Parathyroid adenoma (tissue), 2 donors: ENCODE results near the gene HSPBP1.

Source experiments
- H2AFZ ChIP-seq: fragments of 300-600 bp; sonication (generic); one replicate; pipeline ENCODE4 v1.7.0; 2017; ENCODE audit warnings: antibody characterized with exemption, mild to moderate bottlenecking
- H3K27ac ChIP-seq: fragments of 300-600 bp; sonication (generic); one replicate; pipeline ENCODE4 v1.7.0; 2017
- H3K27me3 ChIP-seq: fragments of 300-600 bp; sonication (generic); one replicate; pipeline ENCODE4 v1.7.0; 2017; ENCODE audit warnings: low read length; ENCODE audit not compliant: control insufficient read depth, insufficient read depth
- H3K36me3 ChIP-seq: fragments of 300-600 bp; sonication (generic); one replicate; pipeline ENCODE4 v1.7.0; 2017; ENCODE audit warnings: low read length; ENCODE audit not compliant: control insufficient read depth, insufficient read depth
- H3K4me1 ChIP-seq: fragments of 300-600 bp; sonication (generic); one replicate; pipeline ENCODE4 v1.7.0; 2017; ENCODE audit warnings: control low read depth
- H3K4me2 ChIP-seq: fragments of 300-600 bp; sonication (generic); one replicate; pipeline ENCODE4 v1.7.0; 2017; ENCODE audit warnings: low read length
- H3K4me3 ChIP-seq: fragments of 300-600 bp; sonication (generic); one replicate; pipeline ENCODE4 v1.7.0; 2017; ENCODE audit warnings: low read depth, low read length
- H3K79me2 ChIP-seq: fragments of 300-600 bp; sonication (generic); one replicate; pipeline ENCODE4 v1.7.0; 2017; ENCODE audit warnings: control low read depth
- H3K9ac ChIP-seq: fragments of 300-600 bp; sonication (generic); one replicate; pipeline ENCODE4 v1.7.0; 2017; ENCODE audit warnings: mild to moderate bottlenecking
- H3K9me3 ChIP-seq: fragments of 300-600 bp; sonication (generic); one replicate; pipeline ENCODE4 v1.7.0; 2017; ENCODE audit warnings: low read length; ENCODE audit not compliant: control insufficient read depth
- TF ChIP-seq, protein P1 (sequence below): fragments of 300-600 bp; sonication (generic); IDR thresholded peaks from one replicate; pipeline ENCODE4 v1.7.0; 2017; ENCODE audit warnings: antibody characterized with exemption, mild to moderate bottlenecking
- donor health status: primary hyperparathyroidism.

The HSPBP1 gene

DNA sequence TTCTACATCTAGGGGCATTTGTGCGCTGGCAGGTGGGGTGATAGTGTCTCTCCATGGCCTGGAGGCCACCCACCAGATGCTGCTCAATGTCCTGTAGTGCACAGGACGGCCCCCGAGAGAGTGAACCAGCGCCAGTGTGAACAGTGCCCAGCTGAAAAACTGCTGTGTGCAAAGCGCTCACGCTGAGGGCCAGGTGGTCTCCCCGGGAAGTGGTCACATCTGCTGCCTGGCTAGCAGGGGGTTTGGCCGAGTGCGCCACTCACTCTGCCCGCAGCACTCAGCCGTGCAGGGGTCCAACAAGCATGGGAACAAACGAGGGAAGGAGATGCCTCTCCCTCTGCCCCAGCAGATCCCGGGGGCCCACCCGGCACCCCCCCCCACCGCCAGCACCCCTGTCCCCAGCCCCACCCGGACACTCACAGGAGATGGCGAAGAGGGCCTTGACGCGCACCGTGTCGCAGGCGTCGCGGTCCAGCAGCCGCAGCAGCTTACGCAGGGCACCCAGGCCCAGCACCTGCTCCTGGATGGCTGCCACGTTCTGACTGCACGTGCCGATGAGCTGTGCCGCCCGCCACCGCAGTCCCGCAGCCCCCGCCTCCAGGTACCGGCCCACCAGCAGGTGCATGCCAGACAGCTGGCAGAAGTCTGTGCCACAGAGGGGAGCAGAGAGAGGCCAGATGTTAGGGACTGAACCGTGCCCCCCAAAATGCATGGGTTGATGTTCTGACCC is 5.8 kb downstream of the HSPBP1 start:
- Histone ChIP-seq H2AFZ (no peak overlapping the region), H3K4me2 (no peak overlapping the region), H3K36me3 (no peaks in the 10 kb centered on the region), H3K4me1 (no peaks in the 10 kb centered on the region), H3K9ac (no peak overlapping the region), H3K27me3 (no peaks in the 10 kb centered on the region), H3K4me3 (no peak overlapping the region), H3K9me3 (no peaks in the 10 kb centered on the region), H3K79me2 (peaks cover 9% of the 10 kb centered on the region), H3K27ac (no peak overlapping the region)
- TF ChIP-seq, protein P1, sequence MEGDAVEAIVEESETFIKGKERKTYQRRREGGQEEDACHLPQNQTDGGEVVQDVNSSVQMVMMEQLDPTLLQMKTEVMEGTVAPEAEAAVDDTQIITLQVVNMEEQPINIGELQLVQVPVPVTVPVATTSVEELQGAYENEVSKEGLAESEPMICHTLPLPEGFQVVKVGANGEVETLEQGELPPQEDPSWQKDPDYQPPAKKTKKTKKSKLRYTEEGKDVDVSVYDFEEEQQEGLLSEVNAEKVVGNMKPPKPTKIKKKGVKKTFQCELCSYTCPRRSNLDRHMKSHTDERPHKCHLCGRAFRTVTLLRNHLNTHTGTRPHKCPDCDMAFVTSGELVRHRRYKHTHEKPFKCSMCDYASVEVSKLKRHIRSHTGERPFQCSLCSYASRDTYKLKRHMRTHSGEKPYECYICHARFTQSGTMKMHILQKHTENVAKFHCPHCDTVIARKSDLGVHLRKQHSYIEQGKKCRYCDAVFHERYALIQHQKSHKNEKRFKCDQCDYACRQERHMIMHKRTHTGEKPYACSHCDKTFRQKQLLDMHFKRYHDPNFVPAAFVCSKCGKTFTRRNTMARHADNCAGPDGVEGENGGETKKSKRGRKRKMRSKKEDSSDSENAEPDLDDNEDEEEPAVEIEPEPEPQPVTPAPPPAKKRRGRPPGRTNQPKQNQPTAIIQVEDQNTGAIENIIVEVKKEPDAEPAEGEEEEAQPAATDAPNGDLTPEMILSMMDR: no peak

DNA sequence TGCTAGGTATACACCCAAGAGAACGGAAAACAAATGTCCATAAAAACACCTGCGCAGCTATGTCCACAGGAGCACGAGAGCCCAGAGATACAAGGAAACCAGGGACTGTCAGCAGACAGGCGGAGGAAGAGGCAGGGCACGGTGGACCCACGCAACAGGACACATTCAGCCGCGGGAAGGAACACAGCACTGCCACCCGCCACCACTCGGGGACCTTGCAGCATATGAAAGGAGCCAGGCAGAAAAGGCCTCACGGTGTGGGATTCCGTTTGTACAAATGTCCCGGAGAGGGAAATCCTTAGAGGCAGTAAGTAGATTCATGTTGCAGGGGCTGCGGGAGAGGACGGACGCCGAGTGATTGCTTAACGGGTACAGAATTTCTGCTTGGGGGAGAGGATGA is 7.8 kb downstream of the HSPBP1 start:
- TF ChIP-seq, protein P1: no peak
- no peaks in the 10 kb centered on the region for H3K4me1 ChIP-seq
- H3K27ac ChIP-seq: no peak overlapping the region
- no peak overlapping the region for H3K9ac ChIP-seq
- no peaks in the 10 kb centered on the region for H3K27me3 ChIP-seq
- no peak overlapping the region for H3K4me2 ChIP-seq
- H3K79me2 ChIP-seq: peaks cover 12% of the 10 kb centered on the region
- H2AFZ ChIP-seq: no peak overlapping the region
- H3K36me3 ChIP-seq: no peaks in the 10 kb centered on the region
- H3K4me3 ChIP-seq: no peak overlapping the region
- no peaks in the 10 kb centered on the region for H3K9me3 ChIP-seq

DNA sequence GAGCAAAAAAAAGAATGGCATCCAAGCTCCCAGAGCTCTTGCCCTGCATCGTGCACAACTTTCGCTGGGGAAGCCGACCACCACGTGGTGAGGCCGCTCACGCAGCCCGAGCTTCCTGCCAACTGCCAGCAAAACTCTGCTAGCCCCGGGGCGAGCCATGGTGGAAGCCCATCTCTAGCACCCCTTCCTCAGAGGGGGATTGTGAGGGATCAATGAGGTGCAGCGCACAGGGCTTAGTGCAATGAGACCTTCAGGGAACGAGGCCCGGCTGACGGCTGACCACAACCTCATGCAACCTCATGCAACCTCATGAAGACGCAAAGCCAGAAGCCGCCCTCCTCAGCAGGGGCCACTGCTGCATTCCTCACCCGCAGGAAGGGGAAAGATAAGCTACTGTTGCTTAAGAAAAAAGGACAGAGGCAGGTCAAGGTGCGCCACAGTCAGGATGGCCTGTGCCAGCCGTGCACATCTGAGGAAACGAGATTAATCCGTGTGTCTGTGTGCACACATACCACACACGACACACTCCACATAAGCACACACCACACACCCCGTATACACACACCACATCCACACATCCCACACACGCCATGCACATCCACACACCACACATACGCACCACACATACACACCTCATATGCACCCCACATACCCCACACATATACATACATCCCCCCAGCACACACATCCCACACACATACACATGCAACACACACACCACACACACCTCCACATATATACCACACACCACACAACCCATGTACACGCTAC is 9.6 kb downstream of the HSPBP1 start:
- H3K27ac ChIP-seq: no peak overlapping the region

DNA sequence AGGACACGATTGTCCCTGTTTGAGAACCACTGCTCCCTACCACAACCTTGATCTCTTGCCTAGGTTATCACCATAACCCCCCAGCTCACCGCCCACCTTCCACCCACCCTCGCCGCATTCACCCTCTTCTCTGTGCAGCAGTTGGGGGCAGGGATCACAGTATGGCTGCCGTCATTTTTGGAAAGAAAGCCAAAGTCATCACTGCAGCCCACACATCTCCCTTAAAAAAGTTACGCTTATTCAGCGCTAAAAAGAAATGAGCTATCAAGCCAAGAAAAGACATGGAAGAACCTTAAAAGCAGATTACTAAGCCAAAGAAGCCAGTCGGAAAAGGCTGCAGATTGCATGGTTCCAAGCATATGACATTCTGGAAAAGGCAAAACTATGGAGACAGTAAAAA is 10.6 kb downstream of the HSPBP1 start:
- no peaks in the 10 kb centered on the region for H3K9me3 ChIP-seq
- H3K27me3 ChIP-seq: no peaks in the 10 kb centered on the region
- TF ChIP-seq, protein P1: no peak
- no peak overlapping the region for H3K4me2 ChIP-seq
- no peak overlapping the region for H2AFZ ChIP-seq
- no peaks in the 10 kb centered on the region for H3K36me3 ChIP-seq
- no peak overlapping the region for H3K9ac ChIP-seq
- H3K4me1 ChIP-seq: no peaks in the 10 kb centered on the region
- H3K27ac ChIP-seq: no peak overlapping the region
- peaks cover 17% of the 10 kb centered on the region for H3K79me2 ChIP-seq
- H3K4me3 ChIP-seq: no peak overlapping the region

More for the DNA sequence above, 9.6 kb downstream of the HSPBP1 start:
- H3K79me2 ChIP-seq: peaks cover 17% of the 10 kb centered on the region
- no peaks in the 10 kb centered on the region for H3K36me3 ChIP-seq
- H3K9me3 ChIP-seq: no peaks in the 10 kb centered on the region
- H3K4me2 ChIP-seq: no peak overlapping the region
- no peak overlapping the region for H2AFZ ChIP-seq
- H3K4me1 ChIP-seq: no peaks in the 10 kb centered on the region
- TF ChIP-seq, protein P1: no peak
- H3K9ac ChIP-seq: no peak overlapping the region
- H3K4me3 ChIP-seq: no peak overlapping the region
- H3K27me3 ChIP-seq: no peaks in the 10 kb centered on the region
